ENCODE data around the gene DLG2.

DNA sequence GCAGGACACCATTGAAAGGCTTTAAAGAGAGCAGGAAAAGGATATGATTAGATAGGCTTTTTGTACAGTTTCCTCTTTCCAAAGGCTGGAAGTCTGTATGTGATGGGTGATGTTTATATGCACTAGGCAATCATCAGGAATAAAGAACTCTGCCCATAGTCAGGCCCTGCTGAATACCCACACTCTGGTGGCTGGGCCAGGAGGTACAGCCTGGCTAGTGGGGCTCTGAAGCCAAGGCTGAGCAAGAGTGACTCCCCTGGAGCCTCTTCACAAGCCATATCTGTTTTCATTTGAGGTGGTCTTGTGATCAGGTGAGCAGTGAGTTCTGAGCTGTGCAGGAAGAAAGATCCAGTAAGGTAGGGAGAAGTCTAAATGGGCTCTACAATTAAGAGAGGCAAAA, 1801.1 kb downstream of the DLG2 start:
- TF ChIP-seq CEBPB (IDR thresholded peaks at IDR 0.05; ENCODE audit: low read depth, low read length) = no peak
- no peak for TF ChIP-seq CTCF (IDR thresholded peaks at IDR 0.05; ENCODE audit: control extremely low read depth in 1 of 3, insufficient read depth in 1 of 3, low read depth in 1 of 3, low read length in 3 of 3)
- TF ChIP-seq TAF1 (IDR thresholded peaks at IDR 0.05; ENCODE audit: low read depth, low read length) = no peak
- TF ChIP-seq JUN (IDR thresholded peaks at IDR 0.05; ENCODE audit: low read depth, low read length) = no peak
- TF ChIP-seq MAFK (IDR thresholded peaks at IDR 0.05; ENCODE audit: low read depth, low read length) = no peak
